Activated naive CD8-positive, alpha-beta T cell treated with anti-CD3 and anti-CD28 coated beads, Interleukin-2, amount 10 ng/mL, durations not matched to agents 7 days and 5 days (primary cell): ENCODE measurements around the gene KIAA0753. TPM values are rescaled to one million over a fixed set of nuclear protein-coding genes. Genes with fewer than 3 reads are reported as not detected.

Source experiments
- ATAC-seq: fragments of 150-1000 bp; cut with Tn5 transposase; one replicate; pipeline ENCODE4 v1.10.0; 2021; ENCODE audit warnings: low read depth, moderate library complexity
- POLR2A ChIA-PET: fragments of 350-600 bp; sonication (Branson Sonifier 250); formaldehyde crosslinking; loops from one replicate; lab custom pipeline; 2021; ENCODE audit warnings: antibody characterized with exemption; lab: Charles Lee
- DNase-seq: peaks from one replicate; pipeline ENCODE4 v3.0.0; 2021
- H3K27ac Mint-ChIP-seq: one replicate; pipeline ENCODE4 v1.8.0; 2022; ENCODE audit warnings: mild to moderate bottlenecking, mixed read lengths
- H3K27me3 Mint-ChIP-seq: one replicate; pipeline ENCODE4 v1.8.0; 2022; ENCODE audit warnings: mild to moderate bottlenecking, moderate library complexity, mixed read lengths
- H3K36me3 Mint-ChIP-seq: one replicate; pipeline ENCODE4 v1.8.0; 2021; ENCODE audit warnings: mild to moderate bottlenecking, mixed read lengths
- H3K4me1 Mint-ChIP-seq: one replicate; pipeline ENCODE4 v1.8.0; 2021; ENCODE audit warnings: mixed read lengths
- H3K4me3 Mint-ChIP-seq: one replicate; pipeline ENCODE4 v1.8.0; 2022; ENCODE audit warnings: mild to moderate bottlenecking, moderate library complexity, mixed read lengths
- H3K9me3 Mint-ChIP-seq: one replicate; pipeline ENCODE4 v1.8.0; 2021; ENCODE audit warnings: mixed read lengths
- microRNA-seq: library from miRNA; unstranded; fragments of <30 nt; microRNA quantifications from one replicate; pipeline ENCODE4 v1.2.0, GENCODE V29; 2022
- total RNA-seq, 2 experiments: library from RNA; stranded (reverse); gene quantifications; one replicate each; pipeline ENCODE4 v1.2.3, GENCODE V29; 2021

Gene KIAA0753
- total RNA-seq, 2 experiments from 2014 or later = 17.0 to 18.2 TPM

- Mint-ChIP-seq H3K4me1 (no peaks in the 10 kb centered on the region), H3K27me3 (peaks cover 5% of the 10 kb centered on the region), H3K9me3 (no peaks in the 10 kb centered on the region), H3K36me3 (no peaks in the 10 kb centered on the region), H3K27ac (no peak overlapping the region), H3K4me3 (no peak overlapping the region)
- no peak for ATAC-seq
- DNase-seq = no peak
- POLR2A ChIA-PET = no interaction called here
Measured at GRCh38 chr17:6531575-6531974, 108.9 kb downstream of the KIAA0753 start.

- POLR2A ChIA-PET = no interaction called here
- no peak for ATAC-seq
- DNase-seq = no peak
- Mint-ChIP-seq H3K9me3 (no peaks in the 10 kb centered on the region), H3K36me3 (no peaks in the 10 kb centered on the region), H3K27ac (no peak overlapping the region), H3K27me3 (peaks cover 5% of the 10 kb centered on the region), H3K4me3 (no peak overlapping the region), H3K4me1 (no peaks in the 10 kb centered on the region)
Measured at GRCh38 chr17:6530324-6530920, 110.1 kb downstream of the KIAA0753 start.

- POLR2A ChIA-PET = no interaction called here
- Mint-ChIP-seq H3K4me1 (no peaks in the 10 kb centered on the region), H3K9me3 (no peaks in the 10 kb centered on the region), H3K4me3 (no peak overlapping the region), H3K27ac (no peak overlapping the region), H3K27me3 (peaks cover 5% of the 10 kb centered on the region), H3K36me3 (no peaks in the 10 kb centered on the region)
- DNase-seq (no peak), ATAC-seq (no peak)
Measured at GRCh38 chr17:6528557-6528956, 112.0 kb downstream of the KIAA0753 start.

Small RNA genes lying within 50 kb of the gene (microRNA-seq; reads per million reads assigned to microRNA genes)
- gene MIR4520-1 = not detected
- not detected for gene MIR4520-2

Other genes with a start within 250 kb of the KIAA0753 start
- gene AIPL1, start 205.6 kb downstream of the KIAA0753 start, total RNA-seq = not detected
- gene PIMREG, start 196.3 kb downstream of the KIAA0753 start, total RNA-seq = 10 to 100 TPM; 20.6 to 21.1 TPM
- under 1 TPM; 0.64 to 0.77 TPM for gene PITPNM3, start 84.2 kb downstream of the KIAA0753 start, total RNA-seq
- gene TXNDC17, start 349 bp upstream of the KIAA0753 start, total RNA-seq = 10 to 100 TPM; 52.7 to 54.6 TPM
- 10 to 100 TPM; 23.1 to 23.2 TPM for gene MED31, start 10.9 kb upstream of the KIAA0753 start, total RNA-seq
- 1 to 10 TPM; 2.0 to 2.5 TPM for gene C17orf100, start 11.1 kb upstream of the KIAA0753 start, total RNA-seq
- not detected for gene SLC13A5, start 72.7 kb upstream of the KIAA0753 start, total RNA-seq
- gene XAF1, start 115.3 kb upstream of the KIAA0753 start, total RNA-seq = 100 to 1,000 TPM; 280 to 302 TPM
- under 1 TPM; 0.48 to 0.69 TPM for gene FBXO39, start 135.5 kb upstream of the KIAA0753 start, total RNA-seq
- gene TEKT1, start 191.0 kb upstream of the KIAA0753 start, total RNA-seq = not detected